GM21825 (cell line): ENCODE results near the gene MISP3.
A peak's percentile ranks its signal among the peaks of the same experiment; 100 is the strongest.

Experiments
- ATAC-seq: cut with Tn5 transposase; IDR thresholded peaks from one replicate; pipeline ENCODE4 v1.9.1; 2021; ENCODE audit warnings: mild to moderate bottlenecking, moderate library complexity; ENCODE audit not compliant: unreplicated experiment

Gene MISP3

GRCh38 chr19:14078411-14078810, 5.8 kb downstream of the MISP3 start:
- ATAC-seq: no peak

- ATAC-seq: peak; percentile 79
These were observed 8.6 kb downstream of the MISP3 start for GRCh38 chr19:14080887-14081796.

GRCh38 chr19:14081797-14082674, 9.4 kb downstream of the MISP3 start:
- peak; percentile 17 for ATAC-seq

- ATAC-seq: no peak
These were observed 10.0 kb downstream of the MISP3 start for GRCh38 chr19:14082675-14082960.

- no peak for ATAC-seq
These were observed 12.9 kb downstream of the MISP3 start, which contains the start of gene C19orf67 for GRCh38 chr19:14085309-14085995. TSS of gene C19orf67 (minus strand) at chr19:14085783. CDS start at chr19:14085627, 156 bp downstream.

GRCh38 chr19:14086098-14086497, 13.5 kb downstream of the MISP3 start:
- ATAC-seq: no peak

- no peak for ATAC-seq
These were observed 16.2 kb downstream of the MISP3 start for GRCh38 chr19:14088634-14089411.

GRCh38 chr19:14089412-14089661, 16.8 kb downstream of the MISP3 start:
- no peak for ATAC-seq

GRCh38 chr19:14089662-14090508, 17.3 kb downstream of the MISP3 start:
- ATAC-seq: no peak

GRCh38 chr19:14090509-14091080, 18.0 kb downstream of the MISP3 start, which contains the start of gene SAMD1:
TSS of gene SAMD1 (minus strand) at chr19:14090751.
- peak; percentile 33 for ATAC-seq

- peak; percentile 43 for ATAC-seq
These were observed 18.7 kb downstream of the MISP3 start for GRCh38 chr19:14091081-14091812.

- ATAC-seq: peak; percentile 9
These were observed 19.4 kb downstream of the MISP3 start for GRCh38 chr19:14091813-14092462.

GRCh38 chr19:14093117-14093823, 20.7 kb downstream of the MISP3 start:
- ATAC-seq: no peak

- no peak for ATAC-seq
These were observed 22.3 kb downstream of the MISP3 start for GRCh38 chr19:14094854-14095253.

GRCh38 chr19:14096272-14096992, 23.8 kb downstream of the MISP3 start:
- no peak for ATAC-seq

- ATAC-seq: no peak
These were observed 25.1 kb downstream of the MISP3 start for GRCh38 chr19:14097532-14098151.
